Uterus (tissue), 2 donors: ENCODE measurements around the gene GATM.
"Not testable (repeated sequence)": the region's sequence is repeated elsewhere in the genome, so short reads cannot be mapped to it uniquely, and the experiment has no call there.

Experiments used
- POLR2A ChIP-seq, 2 donors: fragments of 450-650 bp; IDR thresholded peaks; one replicate each; pipeline ENCODE4 v1.6.1; 2016; ENCODE audit warnings: antibody characterized with exemption in 2 of 2, mild to moderate bottlenecking in 1 of 2, moderate library complexity in 1 of 2
- TF ChIP-seq, protein P1 (sequence below), 4 experiments: fragments of 200-600 bp in 2 of 4; fragments of 450-650 bp in 2 of 4; sonication (generic) in 2 of 4; IDR thresholded peaks; one replicate each; pipeline ENCODE4 v1.5.1; 2016 to 2019; ENCODE audit warnings: antibody characterized with exemption in 4 of 4, mild to moderate bottlenecking in 2 of 4, moderate library complexity in 1 of 4

DNA sequence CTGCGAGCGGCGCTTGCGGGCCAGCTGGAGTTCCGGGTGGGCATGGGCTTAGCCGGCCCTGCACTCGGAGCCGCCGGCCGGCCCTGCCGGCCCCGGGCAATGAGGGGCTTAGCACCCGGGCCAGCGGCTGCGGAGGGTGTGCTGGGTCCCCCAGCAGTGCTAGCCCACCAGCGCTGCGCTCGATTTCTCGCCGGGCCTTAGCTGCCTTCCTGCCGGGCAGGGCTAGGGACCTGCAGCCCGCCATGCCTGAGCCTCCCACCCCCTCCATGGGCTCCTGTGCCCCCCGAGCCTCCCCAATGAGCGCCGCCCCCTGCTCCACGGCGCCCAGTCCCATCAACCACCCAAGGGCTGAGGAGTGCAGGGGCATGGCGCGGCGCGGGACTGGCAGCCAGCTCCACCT lies 64.2 kb downstream of the GATM start:
- TF ChIP-seq, protein P1, sequence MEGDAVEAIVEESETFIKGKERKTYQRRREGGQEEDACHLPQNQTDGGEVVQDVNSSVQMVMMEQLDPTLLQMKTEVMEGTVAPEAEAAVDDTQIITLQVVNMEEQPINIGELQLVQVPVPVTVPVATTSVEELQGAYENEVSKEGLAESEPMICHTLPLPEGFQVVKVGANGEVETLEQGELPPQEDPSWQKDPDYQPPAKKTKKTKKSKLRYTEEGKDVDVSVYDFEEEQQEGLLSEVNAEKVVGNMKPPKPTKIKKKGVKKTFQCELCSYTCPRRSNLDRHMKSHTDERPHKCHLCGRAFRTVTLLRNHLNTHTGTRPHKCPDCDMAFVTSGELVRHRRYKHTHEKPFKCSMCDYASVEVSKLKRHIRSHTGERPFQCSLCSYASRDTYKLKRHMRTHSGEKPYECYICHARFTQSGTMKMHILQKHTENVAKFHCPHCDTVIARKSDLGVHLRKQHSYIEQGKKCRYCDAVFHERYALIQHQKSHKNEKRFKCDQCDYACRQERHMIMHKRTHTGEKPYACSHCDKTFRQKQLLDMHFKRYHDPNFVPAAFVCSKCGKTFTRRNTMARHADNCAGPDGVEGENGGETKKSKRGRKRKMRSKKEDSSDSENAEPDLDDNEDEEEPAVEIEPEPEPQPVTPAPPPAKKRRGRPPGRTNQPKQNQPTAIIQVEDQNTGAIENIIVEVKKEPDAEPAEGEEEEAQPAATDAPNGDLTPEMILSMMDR (IDR thresholded peaks at IDR 0.05), result not testable (repeated sequence)
- not testable (repeated sequence) for TF ChIP-seq POLR2A (IDR thresholded peaks at IDR 0.05)
